Activated CD4-positive, alpha-beta T cell treated with anti-CD3 and anti-CD28 coated beads for 1 hour (primary cell): Measurements from ENCODE around the gene SOWAHA.
"Not testable (repeated sequence)": the region's sequence is repeated elsewhere in the genome, so short reads cannot be mapped to it uniquely, and the experiment has no call there.

Source experiments
- DNase-seq: peaks from one replicate; pipeline ENCODE4 v3.0.0-alpha.2; 2020

The SOWAHA gene

DNA sequence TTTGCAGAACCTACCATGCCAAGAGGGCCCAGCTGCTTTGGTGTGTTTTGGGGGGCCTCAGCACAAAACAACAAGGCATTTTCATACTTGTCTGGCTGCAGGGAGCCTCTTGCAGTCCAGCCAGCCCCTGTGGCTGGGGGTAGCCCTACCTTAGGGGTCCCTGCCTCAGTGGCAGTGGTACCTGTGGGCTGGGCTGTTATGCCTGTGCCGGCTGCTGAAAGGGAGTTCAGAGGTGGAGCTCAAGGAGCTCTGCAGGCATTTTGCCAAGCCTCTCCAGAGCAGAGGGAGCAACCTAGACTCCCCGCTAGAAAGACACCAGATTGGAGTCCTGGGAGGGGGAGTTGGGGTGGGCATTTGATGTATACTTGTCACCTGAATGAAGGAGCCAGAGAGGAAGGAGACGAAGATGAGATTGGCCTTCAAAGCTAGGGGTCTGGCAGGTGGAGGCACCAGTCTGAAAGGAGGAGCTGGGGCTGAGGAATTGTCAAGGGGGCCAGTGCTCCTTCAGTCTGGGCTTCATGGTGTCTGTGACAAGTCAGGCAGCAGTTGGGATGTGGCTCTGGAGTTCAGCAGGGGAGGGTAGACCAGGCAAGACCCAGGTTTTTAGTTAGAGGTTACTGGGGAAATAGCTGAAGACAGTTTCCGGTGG, 15.9 kb downstream of the SOWAHA start:
- no peak for DNase-seq

DNA sequence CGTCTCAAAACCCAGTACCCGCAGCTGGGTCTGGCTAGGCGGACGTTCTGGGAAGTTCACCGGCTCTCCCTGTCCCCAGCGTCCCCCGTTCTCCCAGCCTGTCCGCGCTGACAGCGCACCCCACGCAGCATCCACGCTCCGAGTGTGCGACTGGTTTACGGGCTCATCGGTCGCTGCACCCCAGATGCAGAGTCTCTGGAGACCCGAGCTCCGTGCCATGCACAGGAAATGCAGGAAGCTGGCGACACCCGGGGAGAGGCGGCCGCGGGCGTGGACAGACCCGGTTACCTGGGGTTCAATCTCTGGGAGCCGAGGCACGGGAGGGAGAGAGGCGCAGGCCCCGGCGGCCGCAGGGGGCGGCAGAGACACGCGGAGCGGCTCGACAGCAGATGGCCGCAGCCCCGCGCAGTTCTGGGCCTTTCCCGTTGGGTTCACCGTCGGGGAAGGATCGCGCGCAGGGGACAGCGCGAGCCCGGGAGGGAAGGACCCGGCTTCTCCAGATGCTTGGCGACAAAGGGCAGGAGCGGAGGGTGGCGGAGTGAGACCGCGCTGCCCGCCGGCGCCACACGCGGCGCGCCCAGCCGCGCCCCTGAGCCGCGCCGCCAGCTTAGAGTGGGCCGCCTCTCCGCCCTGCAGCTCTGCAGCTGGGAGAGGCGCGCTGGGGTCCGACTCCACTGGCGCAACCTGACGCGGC, 16.8 kb downstream of the SOWAHA start:
- peak; percentile 55 for DNase-seq

GRCh38 chr5:132830436-132831094, 17.5 kb downstream of the SOWAHA start, which contains the start of gene SHROOM1:
Gene SHROOM1, minus strand, starts transcription at chr5:132830647. Its CDS starts 4,507 bp downstream, at chr5:132826140.
- no peak for DNase-seq

DNA sequence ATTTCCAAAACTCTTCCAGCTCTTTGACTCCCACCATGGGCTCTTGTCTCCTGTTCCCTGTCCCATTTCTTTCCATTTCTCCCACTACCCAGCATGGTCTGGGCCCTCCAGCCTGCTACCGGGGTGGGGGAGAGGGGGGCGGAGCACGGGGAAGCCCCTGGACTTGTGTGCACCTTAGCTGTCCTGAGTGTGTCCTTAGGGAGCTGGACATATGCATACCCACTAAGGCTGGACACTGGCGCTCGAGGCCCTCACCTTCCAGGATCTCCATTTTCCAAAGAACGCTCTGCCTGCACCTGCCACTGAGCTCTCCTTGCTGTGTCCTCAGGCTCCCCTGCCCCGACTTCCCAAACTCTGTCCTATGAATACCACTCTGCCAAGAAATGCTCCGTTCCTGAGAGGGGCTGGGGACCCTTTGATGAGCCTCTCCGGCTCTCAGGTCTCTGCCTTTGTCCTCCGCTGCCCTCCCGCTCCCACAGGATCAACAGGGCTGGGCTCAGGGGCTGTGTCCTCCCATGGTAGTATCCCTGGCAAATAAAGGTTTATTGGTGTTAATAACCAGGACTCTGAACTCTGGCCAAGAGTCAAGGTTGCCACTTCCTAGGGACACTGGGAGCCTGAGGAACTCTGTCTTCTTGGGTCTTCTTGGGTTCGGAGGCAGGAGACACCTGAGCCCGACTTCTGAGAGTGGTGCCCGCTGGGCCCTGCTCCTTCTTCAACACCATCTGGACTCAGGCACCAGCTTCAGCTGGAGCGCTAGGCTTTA, 18.2 kb downstream of the SOWAHA start:
- DNase-seq = no peak

- DNase-seq = no peak
Observed at GRCh38 chr5:132832612-132833011, 19.5 kb downstream of the SOWAHA start.

GRCh38 chr5:132834057-132834456, 21.0 kb downstream of the SOWAHA start:
- no peak for DNase-seq

GRCh38 chr5:132836852-132837251, 23.8 kb downstream of the SOWAHA start:
- no peak for DNase-seq

DNA sequence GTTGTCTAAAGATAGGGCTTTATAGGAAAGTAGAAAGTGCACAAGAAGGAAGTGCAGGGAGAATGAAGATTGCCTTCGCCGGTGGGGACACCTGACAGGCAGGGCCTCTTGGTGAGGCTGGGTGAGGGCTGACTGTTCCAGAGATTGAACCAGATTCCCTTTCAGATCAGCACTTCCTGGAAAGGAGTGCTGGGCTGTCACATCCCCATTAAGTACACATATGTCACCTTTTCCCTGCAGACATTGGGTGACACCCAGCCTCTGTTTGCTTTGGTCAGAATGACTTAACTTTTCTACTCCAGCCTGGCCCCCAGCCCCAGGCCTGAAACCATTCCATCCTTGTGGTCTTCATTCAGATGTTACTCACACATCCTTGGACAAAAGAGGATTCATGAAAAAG, 24.8 kb downstream of the SOWAHA start:
- DNase-seq = no peak

DNA sequence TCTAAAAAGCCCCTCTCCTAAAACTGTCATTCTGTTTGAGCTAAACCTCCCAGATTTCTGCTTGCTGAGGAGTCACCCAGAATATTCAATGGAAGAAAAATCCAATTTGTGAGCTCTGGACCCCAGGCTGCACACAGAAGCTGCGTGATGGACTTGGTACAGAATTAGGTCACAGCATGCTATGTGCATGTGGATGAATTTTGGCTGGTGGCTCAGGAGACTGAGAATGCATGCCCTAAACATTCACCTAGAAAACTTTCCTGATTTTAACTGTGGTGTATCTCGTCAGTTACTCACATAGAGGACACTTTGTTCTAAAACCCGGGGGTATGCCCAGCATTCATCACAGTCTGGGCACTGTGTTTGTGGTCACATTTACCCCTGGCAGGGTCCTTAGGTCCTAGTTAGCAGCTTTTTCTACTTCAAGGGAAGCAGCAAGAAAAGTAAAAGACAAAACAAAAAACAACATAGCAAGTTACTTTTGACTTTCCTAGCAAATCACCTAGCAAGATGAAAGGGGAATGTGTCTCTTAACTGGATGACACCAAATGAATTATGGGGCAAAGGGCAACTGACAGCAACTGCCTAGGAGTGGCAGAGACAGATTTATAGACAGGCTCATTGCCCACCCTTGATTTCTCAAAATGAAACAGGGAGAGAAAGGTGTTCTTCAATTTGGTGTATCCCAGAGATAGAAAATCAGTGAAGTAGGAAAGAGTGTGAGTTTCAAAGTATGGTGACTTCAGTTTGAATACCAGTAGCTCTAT, 25.6 kb downstream of the SOWAHA start:
- DNase-seq = no peak

GRCh38 chr5:132839426-132840301, 26.6 kb downstream of the SOWAHA start:
- no peak for DNase-seq

GRCh38 chr5:132840313-132840712, 27.2 kb downstream of the SOWAHA start:
- no peak for DNase-seq

DNA sequence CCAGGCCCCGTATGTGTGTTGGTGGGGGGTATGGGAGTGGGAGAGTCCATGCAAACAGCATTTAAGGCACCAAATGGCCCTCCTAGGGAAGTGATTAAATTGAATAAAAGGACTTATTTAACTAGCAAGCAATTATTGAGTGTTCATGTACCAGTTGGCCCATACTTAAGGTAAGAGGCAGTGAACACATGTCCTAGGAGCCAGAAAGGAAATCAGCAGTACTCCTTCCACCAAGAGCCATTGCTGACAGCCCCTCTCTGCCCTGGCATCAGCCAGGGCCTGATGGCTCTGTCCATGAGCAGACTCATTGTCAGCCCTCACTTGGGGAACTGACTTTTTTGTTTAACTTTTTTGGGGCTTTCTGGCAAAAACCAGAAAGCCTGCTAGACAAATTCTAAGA, 27.8 kb downstream of the SOWAHA start:
- DNase-seq = no peak

- no peak for DNase-seq
Observed at GRCh38 chr5:132841305-132841704, 28.2 kb downstream of the SOWAHA start.

- no peak for DNase-seq
Observed at GRCh38 chr5:132848270-132848669, 35.2 kb downstream of the SOWAHA start.

GRCh38 chr5:132849347-132849746, 36.2 kb downstream of the SOWAHA start:
- no peak for DNase-seq

DNA sequence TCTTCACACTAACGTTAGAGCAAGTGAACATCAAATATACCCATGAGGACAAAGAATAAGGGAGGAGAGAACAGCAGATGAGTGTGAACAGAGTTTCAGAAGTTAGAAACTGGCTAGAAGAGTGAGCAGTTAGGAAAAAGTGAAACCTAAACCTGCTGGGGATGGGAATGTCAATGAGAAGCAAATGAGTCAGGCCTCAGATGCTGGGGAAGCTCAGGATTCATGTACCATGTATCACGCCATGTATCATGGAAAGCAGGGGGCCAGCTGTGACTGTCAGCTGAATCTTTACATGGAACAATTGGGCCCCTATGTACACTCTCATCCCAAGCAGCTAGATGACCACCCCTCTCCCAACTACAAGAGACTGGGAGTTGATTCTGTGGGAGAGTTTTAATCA, 37.0 kb downstream of the SOWAHA start:
- DNase-seq = no peak

GRCh38 chr5:132853323-132853722, 40.2 kb downstream of the SOWAHA start:
- DNase-seq = no peak

DNA sequence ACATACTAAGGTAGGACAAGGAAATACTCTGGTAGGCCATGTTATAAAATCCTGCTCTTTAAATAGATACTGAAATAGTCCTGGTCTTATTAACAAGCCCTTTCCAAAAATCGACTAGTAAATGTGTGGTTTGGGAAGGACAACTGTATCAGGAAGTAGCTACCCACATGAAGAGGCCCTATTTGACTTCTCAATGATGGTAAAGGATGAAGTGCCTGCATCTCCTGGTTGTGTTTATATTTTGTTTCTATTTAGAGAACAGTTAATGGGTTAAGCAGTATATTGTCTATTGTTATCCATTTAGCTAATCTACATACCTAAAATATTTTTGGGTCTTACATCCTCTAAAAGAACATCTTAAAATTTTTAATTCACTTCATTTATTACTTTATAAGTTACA, 40.7 kb downstream of the SOWAHA start:
- DNase-seq = no peak

DNA sequence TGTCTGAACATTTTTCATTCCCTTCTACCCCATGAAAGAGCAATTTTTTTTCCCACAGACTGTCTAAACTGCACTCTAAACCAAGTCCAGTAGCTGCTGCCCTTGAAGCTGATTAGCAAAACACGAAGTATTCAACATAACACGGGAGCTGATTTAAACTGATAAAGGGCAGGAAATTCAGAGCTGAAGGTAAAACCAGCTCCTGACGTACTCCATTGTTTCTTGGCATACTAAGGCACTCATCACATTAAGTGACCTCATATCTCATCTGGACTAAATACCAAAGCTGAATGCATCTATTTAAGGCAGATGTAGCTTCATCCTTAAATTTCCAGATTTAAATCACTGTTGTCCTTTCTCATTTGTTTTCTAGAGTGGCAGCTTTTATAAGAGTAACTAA, 41.2 kb downstream of the SOWAHA start:
- no peak for DNase-seq

DNA sequence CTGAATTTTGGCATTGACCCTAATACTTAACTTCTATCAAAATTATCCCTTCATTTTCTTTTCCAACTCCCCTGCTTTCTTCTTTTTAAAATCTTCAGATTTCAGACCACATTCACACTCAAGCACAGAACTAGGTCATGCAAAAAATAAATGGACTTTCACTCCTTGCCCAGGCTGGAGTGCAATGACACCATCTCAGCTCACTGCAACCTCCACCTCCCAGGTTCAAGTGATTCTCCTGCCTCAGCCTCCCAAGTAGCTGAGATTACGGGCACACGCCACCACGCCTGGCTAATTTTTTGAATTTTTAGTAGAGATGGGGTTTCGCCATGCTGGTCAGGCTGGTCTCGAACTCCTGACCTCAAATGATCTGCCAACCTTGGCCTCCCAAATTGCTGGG, 41.9 kb downstream of the SOWAHA start:
- not testable (repeated sequence) for DNase-seq

- no peak for DNase-seq
Observed at GRCh38 chr5:132856011-132856410, 42.9 kb downstream of the SOWAHA start.
